Naive thymus-derived CD4-positive, alpha-beta T cell (primary cell): Measurements from ENCODE around the gene RNF152. TPM values are rescaled to one million over a fixed set of nuclear protein-coding genes. Genes with fewer than 3 reads are reported as not detected.

ENCODE experiments used
- ATAC-seq: fragments of 150-1000 bp; cut with Tn5 transposase; 2 replicates; pipeline ENCODE4 v1.10.0; 2021; ENCODE audit warnings: mild to moderate bottlenecking, moderate library complexity
- CTCF ChIA-PET: fragments of 350-600 bp; sonication (Branson Sonifier 250); formaldehyde crosslinking; loops from one replicate; lab custom pipeline; 2021; ENCODE audit warnings: antibody characterized with exemption; lab: Charles Lee
- POLR2A ChIA-PET: fragments of 350-600 bp; sonication (Branson Sonifier 250); formaldehyde crosslinking; loops from one replicate; lab custom pipeline; 2021; ENCODE audit warnings: antibody characterized with exemption, inconsistent platforms; lab: Charles Lee
- DNase-seq, 9 donors: peaks; one replicate each; pipeline versions ENCODE4 v3.0.0 to v3.0.0-alpha.2; 2020 to 2022; ENCODE audit warnings: mixed read lengths in 1 of 9
- H3K27ac ChIP-seq: one replicate; pipeline ENCODE4 v1.7.0; 2013; ENCODE audit warnings: mild to moderate bottlenecking, low read depth, low read length, moderate library complexity
- H3K27me3 ChIP-seq, 2 donors: one replicate each; pipeline ENCODE4 v1.7.0; 2013; ENCODE audit warnings: low read length in 2 of 2, mild to moderate bottlenecking in 2 of 2, moderate library complexity in 2 of 2; ENCODE audit not compliant: control insufficient read depth in 2 of 2, insufficient read depth in 2 of 2
- H3K36me3 ChIP-seq, 3 experiments: 1 replicate in 2 of 3; 2 replicates in 1 of 3; pipeline ENCODE4 v1.7.0; 2013; ENCODE audit warnings: low read length in 3 of 3, mild to moderate bottlenecking in 3 of 3, moderate library complexity in 1 of 3; ENCODE audit not compliant: insufficient read depth in 3 of 3, control insufficient read depth in 2 of 3
- H3K4me1 ChIP-seq, 2 donors: one replicate each; pipeline ENCODE4 v1.7.0; 2013; ENCODE audit warnings: low read length in 2 of 2, mild to moderate bottlenecking in 2 of 2, moderate library complexity in 1 of 2; ENCODE audit not compliant: control insufficient read depth in 2 of 2, insufficient read depth in 2 of 2
- H3K4me3 ChIP-seq: 2 replicates; pipeline ENCODE4 v1.7.0; 2013; ENCODE audit warnings: mild to moderate bottlenecking, low read length
- H3K9me3 ChIP-seq, 3 experiments: 1 replicate in 2 of 3; 2 replicates in 1 of 3; pipeline ENCODE4 v1.7.0; 2013; ENCODE audit warnings: low read length in 3 of 3; ENCODE audit not compliant: control insufficient read depth in 2 of 3
- H3K27ac Mint-ChIP-seq, 9 donors: one replicate each; pipeline ENCODE4 v1.8.0; 2020 to 2022; ENCODE audit warnings: mixed read lengths in 9 of 9, mild to moderate bottlenecking in 8 of 9, moderate library complexity in 5 of 9, inconsistent platforms in 2 of 9
- H3K27me3 Mint-ChIP-seq, 5 donors: one replicate each; pipeline ENCODE4 v1.8.0; 2021 to 2022; ENCODE audit warnings: mixed read lengths in 5 of 5, mild to moderate bottlenecking in 1 of 5
- H3K36me3 Mint-ChIP-seq, 5 donors: one replicate each; pipeline ENCODE4 v1.8.0; 2020 to 2022; ENCODE audit warnings: mixed read lengths in 5 of 5, mild to moderate bottlenecking in 3 of 5, inconsistent platforms in 1 of 5
- H3K4me1 Mint-ChIP-seq, 7 donors: one replicate each; pipeline ENCODE4 v1.8.0; 2020 to 2022; ENCODE audit warnings: mixed read lengths in 7 of 7, mild to moderate bottlenecking in 3 of 7, inconsistent platforms in 1 of 7
- H3K4me3 Mint-ChIP-seq, 10 donors: one replicate each; pipeline ENCODE4 v1.8.0; 2020 to 2022; ENCODE audit warnings: mild to moderate bottlenecking in 10 of 10, mixed read lengths in 10 of 10, moderate library complexity in 6 of 10, inconsistent platforms in 2 of 10
- H3K9me3 Mint-ChIP-seq, 11 donors: one replicate each; pipeline ENCODE4 v1.8.0; 2020 to 2022; ENCODE audit warnings: mixed read lengths in 11 of 11, mild to moderate bottlenecking in 4 of 11, inconsistent platforms in 1 of 11, moderate library complexity in 1 of 11
- intact Hi-C, 2 donors: fragments of 100-400 bp; cut with micrococcal nuclease; formaldehyde crosslinking; loops; one replicate each; pipeline ENCODE4 v1.15.1; 2023
- polyA plus RNA-seq, 2 donors: library from polyadenylated mRNA; unstranded; fragments of 300-500 nt; fragmentation: Illumina TruSeq; gene quantifications; one replicate each; pipeline ENCODE4 v1.2.3, GENCODE V29; 2021
- total RNA-seq, 6 experiments: library from RNA in 5 of 6; stranded (reverse) in 5 of 6; gene quantifications; 1 replicate in 5 of 6; 2 replicates in 1 of 6; pipeline ENCODE4 v1.2.3 and lab custom pipeline; 2021 to 2026

The RNF152 gene
- total and polyA plus RNA-seq, 7 experiments from 2014 or later: 0.08 to 1.9 (median 1.7) TPM; not detected in 4

DNA sequence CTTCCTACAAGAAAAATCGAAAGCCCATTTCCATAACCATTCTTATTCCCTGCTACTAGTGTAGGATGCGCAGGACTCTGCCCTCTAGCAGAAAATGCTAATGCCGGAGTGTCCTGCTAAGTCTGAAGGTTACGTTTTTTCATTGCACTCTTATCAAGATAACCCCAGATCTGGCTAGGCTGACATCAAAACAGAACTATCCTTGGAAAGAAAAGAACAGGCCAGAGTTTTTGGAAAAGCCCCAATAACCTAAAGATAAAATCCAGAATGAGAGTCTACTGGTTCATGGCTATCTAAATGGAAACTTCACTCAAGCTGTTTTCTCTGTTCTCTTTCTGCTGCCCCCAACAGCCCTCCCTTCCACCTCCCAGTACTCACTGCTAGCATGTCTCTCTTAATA is 913 bp downstream of the RNF152 start:
- Histone ChIP-seq H3K27ac (no peak overlapping the region), H3K4me3 (no peak overlapping the region), H3K9me3 (no peaks in the 10 kb centered on the region), H3K4me1 (peaks cover 4 to 5% of the 10 kb centered on the region in 2 donors), H3K27me3 (peaks cover 0 to 5% of the 10 kb centered on the region in 2 donors), H3K36me3 (no peaks in the 10 kb centered on the region)
- peaks cover 9 to 16% (median 13%) of the 10 kb centered on the region in 7 donors for H3K4me1 Mint-ChIP-seq
- peaks cover 0 to 2% (median 0%) of the 10 kb centered on the region in 11 donors for H3K9me3 Mint-ChIP-seq
- DNase-seq (no peak), ATAC-seq (no peak)
- intact Hi-C loops: loop anchor here (5.0 to 10.0 kb wide), 6 partner anchors 55 to 1473 kb away; partner anchors contain the start of genes KDSR (in 1 of the 2), PHLPP1 (in 1 of the 2), PIGN (in 1 of the 2) and RELCH (in 1 of the 2)
- ChIA-PET CTCF (no interaction called here), POLR2A (no interaction called here)
- H3K36me3 Mint-ChIP-seq: no peaks in the 10 kb centered on the region
- no peak overlapping the region for H3K27ac Mint-ChIP-seq
- peaks cover 10 to 64% (median 29%) of the 10 kb centered on the region in 5 donors for H3K27me3 Mint-ChIP-seq
- peak overlapping the region in 3 of 10 donors; percentile 46 to 97 (median 91) for H3K4me3 Mint-ChIP-seq

DNA sequence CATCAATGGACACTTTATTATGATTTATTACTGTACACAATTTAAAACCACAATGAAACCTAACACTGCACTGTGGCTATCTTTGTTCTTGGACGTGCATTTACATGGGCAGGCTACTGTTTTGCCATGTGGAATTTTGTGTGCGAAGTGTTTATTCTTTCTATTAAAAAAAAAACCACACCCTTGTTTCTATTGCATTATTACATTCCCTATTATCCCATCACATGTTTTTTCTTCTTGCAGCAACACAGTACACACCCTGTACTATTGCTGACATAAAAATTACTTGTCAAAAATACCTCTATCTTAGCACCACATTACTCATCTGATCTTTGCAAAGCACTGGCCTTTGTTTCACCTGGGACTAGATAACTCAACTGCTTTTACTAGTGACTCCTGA is 1.5 kb downstream of the RNF152 start:
- Mint-ChIP-seq H3K4me3 (no peak overlapping the region), H3K9me3 (peaks cover 0 to 2% (median 0%) of the 10 kb centered on the region in 11 donors), H3K36me3 (no peaks in the 10 kb centered on the region), H3K4me1 (peaks cover 9 to 16% (median 13%) of the 10 kb centered on the region in 7 donors), H3K27ac (no peak overlapping the region), H3K27me3 (peaks cover 4 to 60% (median 27%) of the 10 kb centered on the region in 5 donors)
- H3K36me3 ChIP-seq: no peaks in the 10 kb centered on the region
- peaks cover 4 to 5% of the 10 kb centered on the region in 2 donors for H3K4me1 ChIP-seq
- no peak overlapping the region for H3K27ac ChIP-seq
- POLR2A ChIA-PET: no interaction called here
- H3K4me3 ChIP-seq: no peak overlapping the region
- DNase-seq (no peak), ATAC-seq (no peak)
- peaks cover 0 to 5% of the 10 kb centered on the region in 2 donors for H3K27me3 ChIP-seq
- intact Hi-C loops: loop anchor here (5.0 to 10.0 kb wide), 6 partner anchors 56 to 1474 kb away; partner anchors contain the start of genes KDSR (in 1 of the 2), PHLPP1 (in 1 of the 2), PIGN (in 1 of the 2) and RELCH (in 1 of the 2)
- CTCF ChIA-PET: no interaction called here
- H3K9me3 ChIP-seq: no peaks in the 10 kb centered on the region

DNA sequence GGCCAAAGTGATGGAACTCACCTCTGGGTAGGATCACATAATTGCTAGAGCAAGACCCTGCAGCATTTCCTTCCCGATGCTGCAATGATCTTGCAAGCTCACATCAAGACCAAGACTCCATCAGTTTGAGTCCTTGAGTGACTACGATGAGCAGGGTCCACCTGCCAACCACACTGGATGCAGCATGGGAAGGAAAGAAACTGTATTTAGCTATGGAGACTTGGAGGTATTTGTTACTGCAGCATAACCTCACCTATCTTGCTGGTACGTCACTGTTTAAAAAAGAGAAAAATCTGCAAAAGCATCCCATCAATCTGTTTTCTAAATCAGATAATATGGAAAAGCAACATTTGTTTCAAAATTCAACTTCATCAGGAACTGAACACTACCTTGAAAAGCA is 2.5 kb downstream of the RNF152 start:
- Mint-ChIP-seq H3K27ac (no peak overlapping the region), H3K36me3 (no peaks in the 10 kb centered on the region), H3K27me3 (peaks cover 0 to 55% (median 27%) of the 10 kb centered on the region in 5 donors), H3K9me3 (peaks cover 0 to 2% (median 0%) of the 10 kb centered on the region in 11 donors), H3K4me1 (peaks cover 9 to 16% (median 13%) of the 10 kb centered on the region in 7 donors), H3K4me3 (no peak overlapping the region)
- H3K4me1 ChIP-seq: peaks cover 4 to 5% of the 10 kb centered on the region in 2 donors
- H3K4me3 ChIP-seq: no peak overlapping the region
- peaks cover 0 to 5% of the 10 kb centered on the region in 2 donors for H3K27me3 ChIP-seq
- intact Hi-C loops: loop anchor here (5.0 to 10.0 kb wide), 6 partner anchors 57 to 1474 kb away; partner anchors contain the start of genes KDSR (in 1 of the 2), PHLPP1 (in 1 of the 2), PIGN (in 1 of the 2) and RELCH (in 1 of the 2)
- ATAC-seq: no peak
- DNase-seq: no peak
- POLR2A ChIA-PET: no interaction called here
- no peaks in the 10 kb centered on the region for H3K36me3 ChIP-seq
- CTCF ChIA-PET: no interaction called here
- H3K27ac ChIP-seq: no peak overlapping the region
- H3K9me3 ChIP-seq: no peaks in the 10 kb centered on the region

DNA sequence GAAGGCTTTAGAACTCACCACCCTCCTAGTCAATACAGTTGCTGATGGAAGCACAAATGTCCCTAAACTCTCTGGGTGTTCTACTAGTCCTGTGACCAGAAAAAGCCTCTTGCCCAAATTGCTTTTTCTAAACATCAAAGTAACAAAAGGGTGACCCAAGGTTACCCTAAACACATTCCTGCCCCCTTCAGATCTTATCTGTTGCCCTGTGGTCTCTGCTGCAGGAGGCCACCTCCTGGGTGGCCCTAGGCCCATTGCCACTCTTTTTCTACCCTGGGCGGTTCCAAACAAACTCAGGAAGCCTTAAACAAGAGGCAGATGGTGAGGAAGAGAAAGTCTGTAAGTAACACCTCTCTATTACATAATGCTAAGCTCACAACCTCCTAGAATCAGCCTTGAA is 3.3 kb downstream of the RNF152 start:
- DNase-seq (no peak), ATAC-seq (no peak)
- H3K9me3 ChIP-seq: no peaks in the 10 kb centered on the region
- Mint-ChIP-seq H3K9me3 (peaks cover 0 to 2% (median 0%) of the 10 kb centered on the region in 11 donors), H3K4me3 (no peak overlapping the region), H3K27ac (no peak overlapping the region), H3K36me3 (no peaks in the 10 kb centered on the region), H3K4me1 (peaks cover 6 to 10% (median 10%) of the 10 kb centered on the region in 7 donors), H3K27me3 (peaks cover 0 to 54% (median 22%) of the 10 kb centered on the region in 5 donors)
- H3K4me3 ChIP-seq: no peak overlapping the region
- intact Hi-C loops: no loop called here
- H3K27ac ChIP-seq: no peak overlapping the region
- no peaks in the 10 kb centered on the region for H3K36me3 ChIP-seq
- ChIA-PET POLR2A (no interaction called here), CTCF (no interaction called here)
- no peaks in the 10 kb centered on the region for H3K4me1 ChIP-seq
- H3K27me3 ChIP-seq: no peaks in the 10 kb centered on the region

DNA sequence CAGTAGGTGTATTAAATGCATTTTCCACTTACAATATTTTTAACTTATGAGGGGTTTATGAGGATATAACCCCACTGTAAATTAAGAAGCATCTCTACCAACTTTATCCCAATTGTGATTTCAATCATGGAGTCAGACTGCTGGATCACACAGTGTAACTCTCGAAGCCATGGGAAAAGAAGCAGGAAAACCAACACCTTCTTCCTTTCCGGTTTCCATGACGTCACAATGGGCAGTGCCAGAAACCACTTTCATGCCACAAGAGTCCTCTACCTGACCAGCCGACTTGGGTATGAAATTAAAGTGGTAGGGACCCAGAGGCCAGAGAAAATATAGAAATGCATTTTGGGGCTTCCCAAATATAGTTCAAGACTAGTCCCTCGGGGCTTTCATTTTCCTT is 4.2 kb downstream of the RNF152 start:
- Histone ChIP-seq H3K4me3 (no peak overlapping the region), H3K27ac (no peak overlapping the region), H3K4me1 (no peaks in the 10 kb centered on the region), H3K9me3 (no peaks in the 10 kb centered on the region), H3K36me3 (no peaks in the 10 kb centered on the region), H3K27me3 (no peaks in the 10 kb centered on the region)
- peaks cover 0 to 53% (median 22%) of the 10 kb centered on the region in 5 donors for H3K27me3 Mint-ChIP-seq
- H3K36me3 Mint-ChIP-seq: no peaks in the 10 kb centered on the region
- H3K4me3 Mint-ChIP-seq: no peak overlapping the region
- ChIA-PET CTCF (interaction anchor here (0.7 kb wide), 1 partner anchor 304 kb away, joined by 3 read pairs; no protein-coding TSS in a partner anchor), POLR2A (no interaction called here)
- ATAC-seq: no peak
- intact Hi-C loops: no loop called here
- no peak overlapping the region for H3K27ac Mint-ChIP-seq
- H3K4me1 Mint-ChIP-seq: peaks cover 6 to 10% (median 9%) of the 10 kb centered on the region in 7 donors
- no peak for DNase-seq
- peaks cover 0 to 2% (median 0%) of the 10 kb centered on the region in 11 donors for H3K9me3 Mint-ChIP-seq

DNA sequence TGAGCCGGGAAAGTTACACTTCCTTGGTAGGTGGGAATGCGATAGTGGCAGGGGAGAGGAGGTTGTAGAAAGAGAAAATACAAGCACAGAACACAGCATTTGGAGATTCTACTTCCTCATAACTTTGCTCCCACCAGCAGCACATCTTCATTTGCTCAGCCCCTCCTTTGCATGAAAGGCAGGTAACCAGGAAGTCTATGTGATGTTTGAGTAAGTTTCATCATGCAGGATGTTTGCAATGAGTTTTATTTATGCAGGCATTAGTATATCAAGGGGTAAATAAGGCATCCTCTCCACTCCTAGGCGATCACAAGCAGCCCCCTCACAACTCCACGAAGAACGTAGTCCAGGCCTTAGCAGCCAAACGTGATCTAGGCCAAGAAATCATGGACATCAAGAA is 5.0 kb downstream of the RNF152 start:
- H3K36me3 Mint-ChIP-seq: no peaks in the 10 kb centered on the region
- Histone ChIP-seq H3K4me3 (no peak overlapping the region), H3K36me3 (no peaks in the 10 kb centered on the region), H3K9me3 (no peaks in the 10 kb centered on the region), H3K27ac (no peak overlapping the region), H3K4me1 (no peaks in the 10 kb centered on the region), H3K27me3 (no peaks in the 10 kb centered on the region)
- ATAC-seq (no peak), DNase-seq (no peak)
- intact Hi-C loops: no loop called here
- ChIA-PET POLR2A (no interaction called here), CTCF (no interaction called here)
- H3K9me3 Mint-ChIP-seq: peaks cover 0 to 2% (median 0%) of the 10 kb centered on the region in 11 donors
- H3K27ac Mint-ChIP-seq: no peak overlapping the region
- peaks cover 0 to 46% (median 20%) of the 10 kb centered on the region in 5 donors for H3K27me3 Mint-ChIP-seq
- peaks cover 2 to 6% (median 4%) of the 10 kb centered on the region in 7 donors for H3K4me1 Mint-ChIP-seq
- no peak overlapping the region for H3K4me3 Mint-ChIP-seq
